ENCODE measurements around the gene MYL6. TPM values are rescaled to one million over a fixed set of nuclear protein-coding genes. Genes with fewer than 3 reads are reported as not detected.

MYL6 gene
- total and polyA plus RNA-seq, 9 of the 15 experiments (the other 6 are each of a cell fraction or from before 2014, with no cell fraction given) = 557 to 1,664 (median 958) TPM

DNA sequence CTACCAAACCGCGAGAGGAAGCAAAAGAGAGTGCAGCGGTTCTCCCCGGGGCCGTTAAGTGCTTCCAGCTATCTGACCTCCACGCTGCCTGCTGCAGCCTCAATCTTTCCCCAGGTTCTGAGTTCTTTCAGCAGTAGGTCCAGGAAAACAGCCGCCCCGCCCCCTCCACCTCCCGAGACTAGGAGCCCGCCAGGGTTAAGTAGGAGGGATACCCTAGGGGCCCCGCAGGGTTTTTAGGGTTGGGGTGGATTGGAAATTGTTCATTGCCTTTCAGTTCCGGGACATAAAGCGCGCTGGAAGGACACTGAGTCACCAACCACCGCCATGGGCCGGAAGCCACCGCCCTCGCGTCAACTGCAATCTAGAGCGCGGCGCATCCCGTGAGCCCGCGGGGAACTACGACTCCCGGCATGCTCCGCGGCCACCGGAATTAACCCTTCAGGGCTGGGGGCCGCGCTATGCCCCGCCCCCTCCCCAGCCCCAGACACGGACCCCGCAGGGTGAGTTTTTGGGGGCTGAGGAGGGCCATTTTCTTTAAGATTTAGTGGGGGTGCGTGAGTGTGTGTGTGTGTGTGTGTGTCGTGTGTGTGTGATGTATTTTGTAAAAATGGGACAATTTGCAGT is 5.9 kb upstream of the MYL6 start, which contains the start of gene MYL6B (continued):
- TF ChIP-seq RBM15 (IDR thresholded peaks at IDR 0.05; ENCODE audit: insufficient read depth, low read length) (no peak), BRD9 (IDR thresholded peaks at IDR 0.05; ENCODE audit: low read depth, partially characterized antibody) (no peak), NFE2 (IDR thresholded peaks at IDR 0.05; ENCODE audit: low read depth) (peak; percentile 43), PTBP1 (IDR thresholded peaks at IDR 0.05; ENCODE audit: low read depth, low read length) (no peak), SMAD1 (IDR thresholded peaks at IDR 0.05; ENCODE audit: low read depth, low read length, partially characterized antibody) (peak; percentile 30), SNIP1 (IDR thresholded peaks at IDR 0.05; ENCODE audit: low read depth) (no peak), TARDBP (IDR thresholded peaks at IDR 0.05) (no peak), CBX2 (IDR thresholded peaks at IDR 0.05; ENCODE audit: insufficient read depth, low read length, poor library complexity, severe bottlenecking) (no peak), ARNT (IDR thresholded peaks at IDR 0.05) (no peak), THAP7 (CRISPR knock-in tag; IDR thresholded peaks at IDR 0.05) (no peak), MCM7 (IDR thresholded peaks at IDR 0.05) (no peak), RNF219 (CRISPR knock-in tag; IDR thresholded peaks at IDR 0.05) (no peak), NR2C2 (CRISPR knock-in tag; IDR thresholded peaks at IDR 0.05) (peak; percentile 86), NR2C2 (tag; IDR thresholded peaks at IDR 0.05) (peak; percentile 97), ZNF140 (CRISPR knock-in tag; IDR thresholded peaks at IDR 0.05) (no peak), FOXK2 (conservative IDR thresholded peaks at IDR 0.05 in 1 of 2, IDR thresholded peaks at IDR 0.05 in 1 of 2; ENCODE audit: low read depth in 2 of 2) (peak; percentile 27 to 60; a peak in 3 of 4 replicates)
- TF ChIP-seq, protein P1, sequence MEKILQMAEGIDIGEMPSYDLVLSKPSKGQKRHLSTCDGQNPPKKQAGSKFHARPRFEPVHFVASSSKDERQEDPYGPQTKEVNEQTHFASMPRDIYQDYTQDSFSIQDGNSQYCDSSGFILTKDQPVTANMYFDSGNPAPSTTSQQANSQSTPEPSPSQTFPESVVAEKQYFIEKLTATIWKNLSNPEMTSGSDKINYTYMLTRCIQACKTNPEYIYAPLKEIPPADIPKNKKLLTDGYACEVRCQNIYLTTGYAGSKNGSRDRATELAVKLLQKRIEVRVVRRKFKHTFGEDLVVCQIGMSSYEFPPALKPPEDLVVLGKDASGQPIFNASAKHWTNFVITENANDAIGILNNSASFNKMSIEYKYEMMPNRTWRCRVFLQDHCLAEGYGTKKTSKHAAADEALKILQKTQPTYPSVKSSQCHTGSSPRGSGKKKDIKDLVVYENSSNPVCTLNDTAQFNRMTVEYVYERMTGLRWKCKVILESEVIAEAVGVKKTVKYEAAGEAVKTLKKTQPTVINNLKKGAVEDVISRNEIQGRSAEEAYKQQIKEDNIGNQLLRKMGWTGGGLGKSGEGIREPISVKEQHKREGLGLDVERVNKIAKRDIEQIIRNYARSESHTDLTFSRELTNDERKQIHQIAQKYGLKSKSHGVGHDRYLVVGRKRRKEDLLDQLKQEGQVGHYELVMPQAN (IDR thresholded peaks at IDR 0.05; ENCODE audit: borderline replicate concordance) = peak; percentile 50; the same call in 1 of the 2 replicates

Measured in K562 (cell line).